ENCODE measurements around the gene BCKDHB.

Gene BCKDHB

DNA sequence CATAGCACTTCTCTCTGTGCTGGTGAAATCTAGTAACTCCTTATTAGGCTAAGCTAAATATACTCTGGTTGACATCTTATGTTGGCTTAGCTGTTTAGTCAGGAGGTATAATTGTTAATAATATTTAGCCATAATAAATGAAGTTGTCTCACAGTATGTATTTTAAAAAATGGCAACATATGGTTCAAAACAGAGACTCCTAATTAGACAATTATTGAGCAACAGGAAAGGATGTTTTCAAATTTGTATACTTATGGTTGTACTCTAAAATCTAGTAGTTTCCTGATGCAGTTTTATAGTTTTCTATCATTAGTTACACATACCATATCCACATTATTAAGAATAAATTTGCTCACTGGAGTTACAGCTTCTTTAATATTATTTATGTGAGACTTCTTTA, 150.2 kb downstream of the BCKDHB start:
- no peak for FAIRE-seq
- TF ChIP-seq PAX5 (IDR thresholded peaks at IDR 0.05; ENCODE audit: insufficient read depth, low read length, severe bottlenecking) (no peak), SPI1 (IDR thresholded peaks at IDR 0.05; ENCODE audit: low read depth, low read length) (no peak), POU2F2 (IDR thresholded peaks at IDR 0.05; ENCODE audit: low read depth, low read length) (no peak), POLR2A (IDR thresholded peaks at IDR 0.05; ENCODE audit: low read depth, low read length) (no peak), POLR2AphosphoS5 (IDR thresholded peaks at IDR 0.05; ENCODE audit: low read depth, low read length) (no peak), TAF1 (IDR thresholded peaks at IDR 0.05; ENCODE audit: low read depth, low read length) (no peak)
- no peak for DNase-seq (ENCODE audit: insufficient read length, low spot score)

DNA sequence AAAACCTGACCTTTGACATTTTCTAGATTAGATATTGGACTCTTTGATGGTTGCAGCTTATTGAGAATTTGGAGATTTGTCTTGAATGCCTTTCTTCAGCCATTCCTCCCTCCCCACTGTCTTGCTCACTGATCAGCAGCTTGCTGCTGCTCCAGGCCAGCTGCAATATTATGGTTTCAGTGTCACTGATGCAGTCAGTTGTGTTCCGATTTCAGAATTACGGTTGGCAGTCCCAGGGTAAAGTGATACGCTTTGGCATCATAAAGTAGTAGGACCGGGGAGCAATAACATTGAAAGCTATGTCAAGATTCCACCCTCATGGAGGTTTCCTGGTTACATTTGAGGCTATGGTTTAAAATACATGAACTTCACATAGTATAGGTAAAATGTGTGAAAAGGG, 152.6 kb downstream of the BCKDHB start:
- FAIRE-seq (no peak), DNase-seq (ENCODE audit: insufficient read length, low spot score) (no peak)
- TF ChIP-seq POU2F2 (IDR thresholded peaks at IDR 0.05; ENCODE audit: low read depth, low read length): no peak
- no peak for TF ChIP-seq TAF1 (IDR thresholded peaks at IDR 0.05; ENCODE audit: low read depth, low read length)
- TF ChIP-seq SPI1 (IDR thresholded peaks at IDR 0.05; ENCODE audit: low read depth, low read length): no peak
- no peak for TF ChIP-seq POLR2AphosphoS5 (IDR thresholded peaks at IDR 0.05; ENCODE audit: low read depth, low read length)
- TF ChIP-seq POLR2A (IDR thresholded peaks at IDR 0.05; ENCODE audit: low read depth, low read length): no peak
- no peak for TF ChIP-seq PAX5 (IDR thresholded peaks at IDR 0.05; ENCODE audit: insufficient read depth, low read length, severe bottlenecking)

DNA sequence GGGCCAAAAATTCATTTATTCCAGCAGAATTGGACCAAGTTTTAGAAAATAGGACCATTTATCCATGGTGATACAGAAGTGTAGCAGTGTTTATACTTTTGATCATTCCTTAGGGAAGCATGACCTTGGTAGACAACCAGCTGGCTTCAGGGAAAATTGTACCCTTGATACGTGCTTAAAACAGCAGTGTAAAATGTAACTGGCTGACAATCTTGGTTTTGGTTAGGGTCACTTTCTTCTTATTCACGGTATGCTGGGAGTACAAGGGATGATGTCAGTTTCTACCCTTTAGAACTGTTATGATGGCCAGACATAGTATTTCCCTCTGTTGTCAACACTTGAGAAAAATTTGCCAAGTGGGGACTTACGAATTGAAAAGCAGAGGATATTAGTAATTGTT, 157.1 kb downstream of the BCKDHB start:
- no peak for FAIRE-seq
- no peak for DNase-seq (ENCODE audit: insufficient read length, low spot score)
- TF ChIP-seq POLR2A (IDR thresholded peaks at IDR 0.05; ENCODE audit: low read depth, low read length): no peak
- TF ChIP-seq POU2F2 (IDR thresholded peaks at IDR 0.05; ENCODE audit: low read depth, low read length): no peak
- no peak for TF ChIP-seq TAF1 (IDR thresholded peaks at IDR 0.05; ENCODE audit: low read depth, low read length)
- TF ChIP-seq SPI1 (IDR thresholded peaks at IDR 0.05; ENCODE audit: low read depth, low read length): no peak
- TF ChIP-seq PAX5 (IDR thresholded peaks at IDR 0.05; ENCODE audit: insufficient read depth, low read length, severe bottlenecking): no peak
- no peak for TF ChIP-seq POLR2AphosphoS5 (IDR thresholded peaks at IDR 0.05; ENCODE audit: low read depth, low read length)

DNA sequence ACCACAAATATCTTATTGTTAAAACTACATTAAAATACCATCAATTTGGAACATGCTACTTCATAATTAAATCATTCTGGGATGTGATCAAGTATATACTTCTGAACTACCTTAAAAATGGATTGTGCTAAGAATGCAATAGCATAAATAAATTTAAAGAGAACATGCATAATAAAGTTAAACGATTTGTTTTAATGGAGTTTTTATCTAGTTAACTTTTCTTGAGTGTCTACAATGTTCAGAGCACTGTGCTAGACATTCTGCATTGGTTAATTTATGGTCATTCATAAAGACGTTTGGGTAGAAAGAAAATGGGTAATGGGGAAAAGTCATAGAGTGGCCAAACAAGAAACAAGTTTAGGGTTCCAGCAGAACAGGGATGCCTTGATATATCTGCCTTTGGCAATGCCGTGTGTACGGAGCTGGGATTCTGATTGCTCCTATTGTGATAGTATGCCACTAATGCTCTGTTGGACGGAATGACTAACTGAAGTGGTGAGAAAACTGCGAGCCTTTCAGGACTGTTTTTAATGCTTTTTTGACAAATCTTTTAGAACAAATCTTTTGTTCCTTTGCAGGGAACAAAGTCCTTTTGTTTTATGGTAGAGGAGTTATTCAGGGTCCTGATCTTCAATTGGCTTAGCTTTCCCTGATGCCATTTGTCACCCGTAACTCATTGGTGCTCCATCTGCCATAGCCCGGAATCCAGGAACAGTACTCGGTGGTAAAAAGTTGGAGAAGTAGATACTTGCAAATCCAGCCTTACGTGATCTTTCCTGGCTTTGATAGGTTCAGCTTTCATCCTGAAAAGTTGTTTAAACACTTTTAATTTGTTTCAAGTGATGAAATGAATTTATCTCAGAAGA, 162.6 kb downstream of the BCKDHB start:
- TF ChIP-seq TAF1 (IDR thresholded peaks at IDR 0.05; ENCODE audit: low read depth, low read length) (no peak), POLR2AphosphoS5 (IDR thresholded peaks at IDR 0.05; ENCODE audit: low read depth, low read length) (no peak), POU2F2 (IDR thresholded peaks at IDR 0.05; ENCODE audit: low read depth, low read length) (no peak), POLR2A (IDR thresholded peaks at IDR 0.05; ENCODE audit: low read depth, low read length) (no peak), SPI1 (IDR thresholded peaks at IDR 0.05; ENCODE audit: low read depth, low read length) (no peak), PAX5 (IDR thresholded peaks at IDR 0.05; ENCODE audit: insufficient read depth, low read length, severe bottlenecking) (no peak)
- no peak for DNase-seq (ENCODE audit: insufficient read length, low spot score)
- FAIRE-seq: no peak

- no peak for DNase-seq (ENCODE audit: insufficient read length, low spot score)
- no peak for FAIRE-seq
- no peak for TF ChIP-seq POU2F2 (IDR thresholded peaks at IDR 0.05; ENCODE audit: low read depth, low read length)
- no peak for TF ChIP-seq POLR2AphosphoS5 (IDR thresholded peaks at IDR 0.05; ENCODE audit: low read depth, low read length)
- TF ChIP-seq TAF1 (IDR thresholded peaks at IDR 0.05; ENCODE audit: low read depth, low read length): no peak
- TF ChIP-seq POLR2A (IDR thresholded peaks at IDR 0.05; ENCODE audit: low read depth, low read length): no peak
- TF ChIP-seq SPI1 (IDR thresholded peaks at IDR 0.05; ENCODE audit: low read depth, low read length): no peak
- TF ChIP-seq PAX5 (IDR thresholded peaks at IDR 0.05; ENCODE audit: insufficient read depth, low read length, severe bottlenecking): no peak
These were observed 164.6 kb downstream of the BCKDHB start for GRCh38 chr6:80271074-80271473.

DNA sequence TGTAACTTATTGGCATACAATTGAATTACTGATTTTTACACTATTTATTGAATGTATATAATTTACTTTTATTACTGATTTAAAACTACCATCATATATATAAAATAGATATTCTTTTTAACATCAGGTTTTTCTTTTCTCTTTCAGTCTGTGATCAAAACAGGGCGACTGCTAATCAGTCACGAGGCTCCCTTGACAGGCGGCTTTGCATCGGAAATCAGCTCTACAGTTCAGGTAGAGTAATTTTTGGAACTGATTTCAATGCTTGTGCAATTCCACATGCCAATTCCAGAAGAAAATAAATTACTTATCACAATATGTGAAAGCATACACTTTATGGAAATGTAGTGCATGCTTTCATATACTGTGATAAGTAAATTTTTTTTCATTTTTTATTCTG, 166.5 kb downstream of the BCKDHB start:
- FAIRE-seq (no peak), DNase-seq (ENCODE audit: insufficient read length, low spot score) (no peak)
- TF ChIP-seq POLR2A (IDR thresholded peaks at IDR 0.05; ENCODE audit: low read depth, low read length) (no peak), TAF1 (IDR thresholded peaks at IDR 0.05; ENCODE audit: low read depth, low read length) (no peak), SPI1 (IDR thresholded peaks at IDR 0.05; ENCODE audit: low read depth, low read length) (no peak), POLR2AphosphoS5 (IDR thresholded peaks at IDR 0.05; ENCODE audit: low read depth, low read length) (no peak), PAX5 (IDR thresholded peaks at IDR 0.05; ENCODE audit: insufficient read depth, low read length, severe bottlenecking) (no peak), POU2F2 (IDR thresholded peaks at IDR 0.05; ENCODE audit: low read depth, low read length) (no peak)

GRCh38 chr6:80276861-80277260, 170.4 kb downstream of the BCKDHB start:
- DNase-seq (ENCODE audit: insufficient read length, low spot score) (no peak), FAIRE-seq (no peak)
- TF ChIP-seq SPI1 (IDR thresholded peaks at IDR 0.05; ENCODE audit: low read depth, low read length): no peak

GRCh38 chr6:80277501-80277900, 171.0 kb downstream of the BCKDHB start:
- FAIRE-seq: no peak
- TF ChIP-seq POU2F2 (IDR thresholded peaks at IDR 0.05; ENCODE audit: low read depth, low read length): no peak
- TF ChIP-seq SPI1 (IDR thresholded peaks at IDR 0.05; ENCODE audit: low read depth, low read length): no peak
- DNase-seq (ENCODE audit: insufficient read length, low spot score): no peak

GRCh38 chr6:80280262-80281010, 174.0 kb downstream of the BCKDHB start:
- TF ChIP-seq TAF1 (IDR thresholded peaks at IDR 0.05; ENCODE audit: low read depth, low read length): no peak
- TF ChIP-seq SPI1 (IDR thresholded peaks at IDR 0.05; ENCODE audit: low read depth, low read length): peak; percentile 68
- FAIRE-seq: peak; percentile 31
- DNase-seq (ENCODE audit: insufficient read length, low spot score): no peak
